Stimulated activated CD4-positive, alpha-beta T cell treated with anti-CD3 and anti-CD28 coated beads, Interleukin-2, amount 100 ng/mL, for 4 hours (primary cell): ENCODE results near the gene ZBTB45.
A peak's percentile ranks its signal among the peaks of the same experiment; 100 is the strongest.
"Not testable (repeated sequence)": the region's sequence is repeated elsewhere in the genome, so short reads cannot be mapped to it uniquely, and the experiment has no call there.

Experiments used
- DNase-seq: peaks from one replicate; pipeline ENCODE4 v3.0.0-alpha.2; 2020; ENCODE audit warnings: low read depth

Gene ZBTB45

DNA sequence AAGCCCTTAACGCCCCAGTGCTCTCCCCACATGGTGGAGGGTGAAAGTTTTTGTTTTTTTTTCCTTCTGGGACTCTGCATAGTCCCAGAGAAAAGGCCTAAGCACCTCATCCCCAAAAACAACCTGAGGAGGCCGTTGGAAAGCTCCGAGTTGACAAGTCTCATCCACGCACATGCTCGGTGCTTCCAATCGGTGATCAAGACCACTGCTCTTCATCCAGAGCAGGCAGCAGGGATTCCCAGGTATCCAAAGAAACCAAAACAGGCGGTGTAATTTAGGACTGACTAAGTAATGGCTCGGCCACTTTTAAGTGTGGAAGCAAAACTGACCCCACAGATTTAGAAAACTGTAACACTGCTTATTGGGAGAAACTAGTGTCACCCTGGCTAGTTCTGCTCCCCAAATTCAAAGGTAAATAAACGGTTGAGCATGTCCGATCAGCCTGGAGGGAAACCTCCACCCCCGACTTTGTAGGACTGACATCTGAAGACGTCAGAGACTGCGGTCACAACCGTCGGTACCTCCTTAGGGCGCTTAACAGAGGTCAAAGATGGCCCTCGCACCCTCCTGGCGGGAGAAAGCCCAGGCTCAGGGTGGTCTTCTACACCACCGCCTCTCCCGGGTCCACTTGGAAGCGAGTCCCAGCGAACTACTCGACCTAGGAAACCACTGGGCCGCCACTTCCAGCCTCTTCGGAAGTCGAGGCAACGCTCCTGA is 44.5 kb downstream of the ZBTB45 start:
- no peak for DNase-seq

DNA sequence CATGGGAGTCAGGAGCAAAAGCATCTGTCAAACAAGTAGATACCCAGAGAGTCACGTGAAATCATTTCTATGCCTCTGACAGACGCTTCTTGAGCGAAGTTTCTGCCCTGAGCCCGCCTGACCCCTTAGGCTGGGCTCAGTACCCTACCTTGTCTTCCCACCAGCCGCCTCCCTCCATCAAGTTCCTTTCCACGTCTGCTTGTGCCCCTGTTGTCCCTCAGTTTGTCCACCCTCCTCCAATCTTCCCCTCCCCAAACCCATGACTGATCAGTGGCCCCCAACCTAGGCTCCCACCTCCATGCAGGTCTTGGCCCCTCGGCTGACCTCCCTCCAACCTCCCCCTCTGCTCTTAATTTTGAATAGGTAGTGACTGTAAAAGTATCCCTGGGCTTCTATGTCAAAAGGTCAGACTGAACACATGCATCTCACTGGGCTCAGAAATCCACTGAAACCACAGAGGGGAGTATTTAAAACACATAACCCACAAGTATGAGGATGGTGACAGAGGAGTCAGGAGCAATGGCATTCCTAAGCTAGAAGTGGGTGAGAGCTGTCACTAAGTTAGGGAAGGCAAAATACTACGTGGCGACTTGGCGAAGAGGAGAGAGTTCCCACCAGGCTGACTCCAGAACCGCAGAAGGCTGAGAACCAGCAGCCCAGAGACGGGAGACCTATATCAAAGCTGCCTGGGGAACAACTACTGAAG is 45.2 kb downstream of the ZBTB45 start:
- DNase-seq = no peak

DNA sequence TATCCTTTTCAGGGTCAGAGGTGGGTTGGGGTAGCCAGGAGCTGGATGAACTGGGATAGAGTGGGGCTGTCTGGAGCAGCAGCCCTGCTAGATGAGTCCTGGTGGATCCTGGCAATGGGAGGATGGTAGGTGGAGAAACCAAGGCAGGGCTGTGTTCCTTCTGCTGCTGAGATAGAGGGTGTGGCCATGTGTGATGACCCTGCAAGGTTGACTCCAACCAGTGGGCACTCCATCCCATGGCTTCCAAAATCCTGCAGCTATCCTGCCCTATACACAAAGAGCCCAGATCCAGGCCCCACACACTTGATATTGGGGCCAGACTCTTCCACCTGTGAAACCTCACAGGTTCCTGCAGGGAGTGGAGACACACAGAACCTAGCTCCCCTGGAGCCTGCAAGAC is 45.8 kb downstream of the ZBTB45 start:
- no peak for DNase-seq

DNA sequence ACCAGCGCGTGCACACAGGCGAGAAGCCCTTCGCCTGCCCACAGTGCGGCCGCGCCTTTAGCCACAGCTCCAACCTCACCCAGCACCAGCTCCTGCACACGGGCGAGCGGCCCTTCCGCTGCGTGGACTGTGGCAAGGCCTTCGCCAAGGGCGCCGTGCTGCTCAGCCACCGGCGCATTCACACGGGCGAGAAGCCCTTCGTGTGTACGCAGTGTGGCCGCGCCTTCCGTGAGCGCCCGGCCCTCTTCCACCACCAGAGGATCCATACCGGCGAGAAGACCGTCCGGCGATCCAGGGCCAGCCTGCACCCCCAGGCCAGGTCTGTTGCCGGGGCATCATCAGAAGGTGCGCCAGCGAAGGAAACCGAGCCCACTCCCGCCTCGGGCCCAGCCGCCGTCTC is 47.9 kb downstream of the ZBTB45 start:
- no peak for DNase-seq

DNA sequence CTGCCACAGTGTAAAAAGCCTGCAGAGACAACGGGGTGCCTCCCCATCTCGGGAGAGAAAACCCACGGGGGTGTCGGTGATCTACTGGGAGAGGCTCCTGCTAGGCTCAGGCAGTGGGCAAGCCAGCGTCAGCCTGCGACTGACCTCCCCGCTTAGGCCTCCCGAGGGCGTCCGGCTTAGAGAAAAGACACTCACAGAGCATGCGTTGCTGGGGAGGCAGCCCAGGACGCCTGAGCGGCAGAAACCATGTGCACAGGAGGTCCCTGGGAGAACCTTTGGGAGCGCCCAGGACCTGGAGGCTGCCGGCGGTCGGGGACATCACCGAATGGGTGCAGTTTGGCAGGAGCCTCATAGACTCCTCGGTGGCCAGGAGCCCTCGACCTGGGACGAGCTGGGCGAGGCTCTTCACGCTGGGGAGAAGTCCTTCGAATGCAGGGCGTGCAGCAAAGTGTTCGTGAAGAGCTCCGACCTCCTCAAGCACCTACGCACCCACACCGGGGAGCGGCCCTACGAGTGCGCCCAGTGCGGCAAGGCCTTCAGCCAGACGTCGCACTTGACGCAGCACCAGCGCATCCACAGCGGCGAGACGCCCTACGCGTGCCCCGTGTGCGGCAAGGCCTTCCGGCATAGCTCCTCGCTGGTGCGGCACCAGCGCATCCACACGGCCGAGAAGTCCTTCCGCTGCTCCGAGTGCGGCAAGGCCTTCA is 48.6 kb downstream of the ZBTB45 start:
- DNase-seq = not testable (repeated sequence)

DNA sequence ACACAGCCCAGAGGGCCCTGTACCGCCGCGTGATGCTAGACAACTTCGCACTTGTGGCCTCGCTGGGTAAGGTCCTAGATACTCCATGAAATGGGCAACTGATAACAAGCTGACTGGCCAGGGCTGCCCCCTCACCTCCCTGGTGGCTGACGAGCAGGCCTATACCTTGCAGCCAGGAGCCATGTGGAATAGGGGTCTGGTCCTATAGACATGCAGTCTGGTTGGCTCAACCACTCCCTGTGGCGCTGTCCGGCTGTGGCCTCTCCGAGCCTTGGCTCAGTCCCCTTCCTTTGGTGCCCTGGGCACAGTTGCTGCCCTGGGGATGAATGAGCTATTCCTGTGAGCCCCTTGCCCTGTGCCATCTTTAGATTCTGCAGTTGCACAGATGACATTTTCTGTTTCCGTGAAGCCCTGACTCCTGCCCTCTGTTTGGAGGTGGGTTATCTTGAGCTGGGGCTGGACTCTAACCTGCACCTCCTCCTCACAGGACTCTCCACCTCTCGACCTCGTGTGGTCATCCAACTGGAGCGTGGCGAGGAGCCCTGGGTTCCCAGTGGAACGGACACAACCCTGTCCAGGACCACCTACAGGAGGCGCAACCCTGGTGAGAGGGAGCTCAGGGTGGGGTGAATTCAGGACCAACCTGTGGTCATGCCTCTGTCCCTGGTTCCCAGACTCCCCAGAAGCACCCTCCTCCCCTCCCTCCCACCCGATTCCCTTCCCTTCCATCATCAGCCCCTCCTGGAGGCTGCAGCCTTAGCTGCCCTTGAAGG is 50.2 kb downstream of the ZBTB45 start:
- DNase-seq = no peak

DNA sequence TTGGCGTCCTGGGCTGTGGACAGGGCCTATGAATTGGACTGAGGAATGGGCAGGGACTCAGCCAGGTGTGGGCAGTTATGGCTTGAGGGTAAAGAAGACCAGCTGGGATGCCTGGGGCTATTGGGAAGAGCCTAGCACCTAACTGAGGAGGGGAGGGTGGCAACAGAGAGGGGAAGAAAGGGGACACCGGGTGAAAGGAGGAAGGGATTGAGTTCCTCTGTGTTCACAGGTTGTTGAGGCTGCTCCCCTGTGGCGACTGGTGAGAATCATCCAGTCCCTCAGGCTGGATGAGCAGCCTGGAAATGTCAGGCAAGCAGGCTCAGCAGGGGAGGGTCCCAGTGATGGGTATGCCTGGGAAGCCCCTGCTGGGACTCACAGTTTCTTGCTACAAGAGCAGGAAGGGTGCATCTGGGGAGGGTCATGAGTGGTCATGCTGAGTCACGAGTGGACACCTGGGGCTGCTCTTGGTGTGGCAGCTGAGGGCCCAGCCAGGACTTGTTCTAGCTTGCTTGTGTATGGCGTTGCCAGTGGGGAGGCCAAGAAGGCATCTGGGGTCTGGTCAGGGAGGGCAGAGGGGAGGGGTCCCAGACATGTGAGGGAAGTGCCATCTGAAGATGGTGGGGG is 51.3 kb downstream of the ZBTB45 start:
- no peak for DNase-seq

DNA sequence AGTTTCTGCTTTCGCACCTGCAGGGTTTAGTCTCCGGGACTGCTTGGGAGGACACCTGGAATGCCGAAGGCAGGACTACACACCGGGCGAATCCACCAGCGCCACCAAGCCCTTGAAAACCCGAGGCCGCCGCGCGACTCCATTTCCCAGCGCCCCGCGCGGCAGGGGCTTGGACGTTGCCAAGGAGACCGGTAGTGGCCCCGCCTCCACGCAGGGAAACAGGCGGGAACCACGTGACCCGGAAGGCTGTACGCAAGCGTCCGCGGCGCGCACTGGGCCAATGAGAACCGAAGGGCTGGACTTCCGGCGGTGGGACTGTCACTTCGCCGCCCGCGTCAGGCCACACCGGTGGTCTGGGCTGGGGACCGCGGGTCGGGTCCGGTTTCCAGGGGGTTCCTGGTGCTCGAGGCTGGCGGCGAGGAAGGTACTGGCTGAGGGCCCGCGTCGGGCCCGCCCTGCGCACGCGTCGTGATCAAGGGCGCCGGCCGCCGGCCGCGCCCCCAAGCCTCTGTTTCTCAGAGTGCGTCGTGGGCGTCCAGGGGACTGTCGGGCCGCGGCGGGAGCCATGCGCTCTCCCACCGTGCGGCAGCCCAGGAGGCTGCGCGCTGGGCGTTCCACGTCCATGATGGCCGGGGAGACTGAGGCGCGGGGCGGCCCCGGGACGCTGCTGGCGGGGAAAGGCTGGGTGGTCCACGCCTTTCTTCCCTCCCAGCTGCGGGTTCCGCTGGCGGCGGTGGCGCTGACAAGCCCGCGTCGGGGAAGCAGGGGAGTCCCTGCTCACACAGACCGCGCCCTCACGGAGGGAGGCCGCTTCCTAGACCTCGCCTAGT is 52.6 kb downstream of the ZBTB45 start, which contains the start of gene ZNF324:
TSS of gene ZNF324 (plus strand) at position 321 of the 830 bp plus-strand sequence. CDS start 2,106 bp downstream, outside the sequence.
- DNase-seq = peak; percentile 96

DNA sequence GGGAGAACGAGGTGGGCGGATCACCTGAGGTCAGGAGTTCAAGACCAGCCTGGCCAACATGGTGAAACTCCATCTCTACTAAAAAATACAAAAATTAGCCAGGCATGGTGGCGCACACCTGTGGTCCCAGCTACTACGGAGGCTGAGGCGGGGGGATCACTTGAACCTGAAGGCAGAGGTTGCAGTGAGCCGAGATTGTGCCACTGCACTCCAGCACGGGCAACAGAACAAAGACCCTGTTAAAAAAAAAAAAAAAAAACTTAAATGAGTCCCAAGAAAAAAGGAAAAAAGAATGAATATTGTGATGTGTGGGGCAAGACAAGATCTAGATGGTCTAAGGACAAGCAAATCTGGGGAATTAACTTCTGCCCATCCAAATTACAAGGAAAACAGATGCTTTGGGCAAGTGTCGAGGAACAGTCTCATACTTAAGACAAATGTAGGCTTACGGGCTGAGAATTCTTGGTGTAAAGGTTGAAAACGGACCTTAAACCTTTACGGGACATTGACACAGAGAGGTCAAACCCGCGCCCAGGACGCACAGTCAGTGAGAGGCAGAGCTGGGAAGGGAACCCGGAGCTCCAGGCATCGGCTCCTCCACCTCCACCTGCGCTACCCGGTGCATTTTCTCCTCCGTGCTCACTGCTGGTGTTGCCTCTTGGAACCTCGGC is 53.4 kb downstream of the ZBTB45 start:
- DNase-seq = no peak
